ENCODE results near the gene SVOPL.

Gene SVOPL

DNA sequence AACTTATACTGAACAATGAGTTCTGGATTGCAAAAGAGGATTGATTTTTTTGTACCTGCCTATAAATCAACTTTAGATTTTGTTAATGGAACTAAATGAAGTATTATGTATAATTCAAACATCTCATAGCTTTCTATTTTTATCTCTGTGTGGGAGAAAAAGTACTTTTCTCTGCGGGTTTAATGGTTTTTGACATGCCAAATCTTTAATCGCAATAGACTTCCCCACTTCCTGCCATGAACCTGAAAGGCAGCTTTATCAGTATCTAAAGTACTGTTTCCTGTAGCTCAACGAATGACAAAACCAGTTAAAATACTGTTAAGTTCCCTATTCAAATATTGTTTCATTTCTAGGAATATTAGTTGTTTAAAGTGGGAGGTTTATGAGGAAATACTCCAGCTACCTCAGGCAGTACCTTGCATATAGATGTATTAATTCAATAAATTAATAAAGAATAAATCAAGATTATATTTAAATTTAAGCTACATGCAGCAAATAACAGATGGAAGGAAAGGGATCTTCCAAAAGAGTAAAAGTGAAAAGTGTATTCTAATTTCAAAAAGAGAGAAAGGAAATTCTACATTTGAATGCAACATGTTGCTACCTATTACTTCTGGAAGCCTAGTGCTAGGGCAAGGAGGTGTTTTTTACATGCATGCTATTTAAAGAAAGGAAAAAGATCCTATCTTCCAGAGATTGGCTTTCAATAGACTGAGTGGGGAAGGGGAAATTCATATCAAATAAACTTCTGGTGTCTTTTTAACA, 75.9 kb downstream of the SVOPL start:
- no peak for DNase-seq (ENCODE audit: low spot score)

GRCh38 chr7:138622841-138623240, 78.3 kb downstream of the SVOPL start:
- DNase-seq (ENCODE audit: low spot score): no peak
- TF ChIP-seq, protein P1, sequence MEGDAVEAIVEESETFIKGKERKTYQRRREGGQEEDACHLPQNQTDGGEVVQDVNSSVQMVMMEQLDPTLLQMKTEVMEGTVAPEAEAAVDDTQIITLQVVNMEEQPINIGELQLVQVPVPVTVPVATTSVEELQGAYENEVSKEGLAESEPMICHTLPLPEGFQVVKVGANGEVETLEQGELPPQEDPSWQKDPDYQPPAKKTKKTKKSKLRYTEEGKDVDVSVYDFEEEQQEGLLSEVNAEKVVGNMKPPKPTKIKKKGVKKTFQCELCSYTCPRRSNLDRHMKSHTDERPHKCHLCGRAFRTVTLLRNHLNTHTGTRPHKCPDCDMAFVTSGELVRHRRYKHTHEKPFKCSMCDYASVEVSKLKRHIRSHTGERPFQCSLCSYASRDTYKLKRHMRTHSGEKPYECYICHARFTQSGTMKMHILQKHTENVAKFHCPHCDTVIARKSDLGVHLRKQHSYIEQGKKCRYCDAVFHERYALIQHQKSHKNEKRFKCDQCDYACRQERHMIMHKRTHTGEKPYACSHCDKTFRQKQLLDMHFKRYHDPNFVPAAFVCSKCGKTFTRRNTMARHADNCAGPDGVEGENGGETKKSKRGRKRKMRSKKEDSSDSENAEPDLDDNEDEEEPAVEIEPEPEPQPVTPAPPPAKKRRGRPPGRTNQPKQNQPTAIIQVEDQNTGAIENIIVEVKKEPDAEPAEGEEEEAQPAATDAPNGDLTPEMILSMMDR (IDR thresholded peaks at IDR 0.05; ENCODE audit: extremely low read depth, missing control alignments): no peak

More for the DNA sequence above, 75.9 kb downstream of the SVOPL start:
- TF ChIP-seq, protein P1 (IDR thresholded peaks at IDR 0.05; ENCODE audit: extremely low read depth, missing control alignments): no peak

DNA sequence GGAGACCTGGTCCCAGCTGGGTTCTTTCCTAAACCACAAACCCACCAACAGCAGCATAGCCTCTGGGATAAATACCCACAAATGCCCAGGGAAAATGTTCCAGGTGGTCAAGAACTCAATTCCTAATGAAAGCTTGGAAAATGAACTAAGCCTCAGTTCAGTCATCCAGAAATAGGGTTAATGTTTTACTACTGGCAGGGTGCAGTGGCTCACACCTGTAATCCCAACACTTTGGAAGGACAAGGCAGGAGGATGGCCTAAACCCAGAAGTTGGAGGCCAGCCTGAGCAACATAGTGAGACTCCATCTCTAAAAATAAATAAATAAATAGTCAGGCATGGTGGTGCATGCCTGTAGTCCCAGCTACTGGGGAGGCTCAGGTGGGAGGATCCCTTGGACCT, 82.2 kb downstream of the SVOPL start:
- DNase-seq (ENCODE audit: low spot score): no peak
- TF ChIP-seq, protein P1 (IDR thresholded peaks at IDR 0.05; ENCODE audit: extremely low read depth, missing control alignments): no peak

- TF ChIP-seq, protein P1 (IDR thresholded peaks at IDR 0.05; ENCODE audit: extremely low read depth, missing control alignments): no peak
- no peak for DNase-seq (ENCODE audit: low spot score)
Measured at GRCh38 chr7:138618506-138618905, 82.7 kb downstream of the SVOPL start.

DNA sequence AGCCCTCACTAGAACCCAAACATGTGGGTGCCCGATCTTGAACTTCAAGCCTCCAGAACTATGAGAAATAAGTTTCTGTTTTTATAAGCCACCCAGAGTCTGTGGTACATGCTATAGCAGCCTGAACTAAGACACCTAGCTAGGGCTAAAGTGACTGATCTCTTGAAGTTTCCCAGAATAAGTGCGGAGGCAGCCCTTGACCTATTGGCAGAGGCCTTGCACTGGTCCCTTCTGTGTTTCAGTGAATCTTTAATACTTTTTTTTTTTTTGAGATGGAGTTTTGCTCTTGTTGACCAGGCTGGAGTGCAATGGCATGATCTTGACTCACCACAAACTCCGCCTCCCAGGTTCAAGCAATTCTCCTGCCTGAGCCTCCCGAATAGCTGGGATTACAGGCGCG, 85.1 kb downstream of the SVOPL start:
- TF ChIP-seq, protein P1 (IDR thresholded peaks at IDR 0.05; ENCODE audit: extremely low read depth, missing control alignments): no peak
- DNase-seq (ENCODE audit: low spot score): no peak

DNA sequence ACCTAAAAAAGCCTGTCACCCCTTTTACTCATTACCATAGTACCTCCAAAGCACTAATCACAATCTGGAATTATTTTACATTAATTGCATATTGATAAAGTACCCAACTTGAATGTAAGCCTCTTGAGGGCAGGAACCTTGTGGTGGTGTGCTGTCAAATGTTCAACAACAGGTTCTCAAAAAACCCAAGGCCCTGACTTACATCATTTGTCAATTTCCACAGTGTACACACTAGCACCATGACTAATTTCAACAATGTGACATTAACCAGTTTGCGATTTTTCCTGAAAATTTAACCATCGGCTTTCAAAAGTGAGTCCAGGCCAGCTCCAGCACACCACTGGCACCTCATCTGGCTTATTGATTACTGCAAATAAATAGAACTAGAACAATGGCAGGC, 87.5 kb downstream of the SVOPL start:
- DNase-seq (ENCODE audit: low spot score): no peak

GRCh38 chr7:138610671-138611170, 90.4 kb downstream of the SVOPL start:
- DNase-seq (ENCODE audit: low spot score): no peak
- TF ChIP-seq, protein P1 (IDR thresholded peaks at IDR 0.05; ENCODE audit: extremely low read depth, missing control alignments): no peak

More for the DNA sequence above, 87.5 kb downstream of the SVOPL start:
- TF ChIP-seq, protein P1 (IDR thresholded peaks at IDR 0.05; ENCODE audit: extremely low read depth, missing control alignments): no peak

Data from GM20000 (cell line).